Smooth muscle cell of the brain vasculature (primary cell): ENCODE data around the gene ZNF491.
"Not testable (repeated sequence)": the region's sequence is repeated elsewhere in the genome, so short reads cannot be mapped to it uniquely, and the experiment has no call there.

Source experiments
- DNase-seq: peaks from one replicate; pipeline ENCODE4 v3.0.0-alpha.2; 2012; ENCODE audit warnings: low read depth, low spot score

The ZNF491 gene

DNA sequence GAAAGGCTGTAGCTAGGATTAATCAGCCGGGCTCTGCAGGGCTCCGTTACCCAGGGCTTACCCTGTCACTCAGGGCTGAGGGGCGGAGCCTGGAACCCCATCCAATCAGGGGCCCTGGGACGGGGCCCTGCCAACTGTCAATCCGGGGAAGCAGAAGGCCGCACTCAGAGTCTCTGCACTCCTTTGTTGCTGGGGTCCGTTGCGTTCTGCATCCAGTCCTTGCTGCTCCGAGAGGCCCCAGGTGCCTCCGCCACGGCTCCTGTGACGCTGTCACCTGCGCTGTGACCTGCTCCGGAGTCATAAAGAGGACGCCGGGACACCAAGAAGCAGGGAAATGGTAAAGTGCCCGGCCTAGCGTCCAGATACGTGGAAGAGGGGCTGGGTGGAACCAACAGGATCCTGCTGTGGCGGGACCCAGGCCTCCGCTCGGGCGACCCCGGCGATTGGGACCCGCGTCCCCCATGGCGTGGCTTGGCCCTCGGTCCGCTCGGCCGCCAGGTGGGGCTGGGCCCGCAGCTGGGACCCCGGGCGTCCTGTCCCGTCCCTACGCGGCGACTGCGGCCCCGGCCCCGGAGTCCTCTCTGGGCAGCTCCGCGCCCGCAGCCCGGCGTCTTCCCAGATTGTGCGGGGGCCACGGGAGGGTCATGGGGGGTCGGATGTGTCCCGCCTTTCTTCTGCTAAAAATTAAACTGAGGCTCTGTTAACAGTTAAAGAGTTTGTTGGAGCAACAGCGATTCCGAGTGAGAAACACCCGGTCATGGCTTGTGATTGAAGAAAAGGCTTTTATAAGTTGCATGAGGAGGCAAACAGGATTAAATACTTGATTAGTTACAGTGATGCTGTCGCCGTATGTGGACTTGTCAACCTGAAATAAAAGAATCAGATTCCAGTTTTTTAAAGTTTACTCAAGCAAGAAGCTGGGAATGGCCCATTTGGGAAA lies at the start of gene ZNF491:
Gene ZNF491 (plus strand): TSS at position 133 of the 940 bp plus-strand sequence. CDS start 7,431 bp downstream, outside the sequence.
- DNase-seq: peak; percentile 72

DNA sequence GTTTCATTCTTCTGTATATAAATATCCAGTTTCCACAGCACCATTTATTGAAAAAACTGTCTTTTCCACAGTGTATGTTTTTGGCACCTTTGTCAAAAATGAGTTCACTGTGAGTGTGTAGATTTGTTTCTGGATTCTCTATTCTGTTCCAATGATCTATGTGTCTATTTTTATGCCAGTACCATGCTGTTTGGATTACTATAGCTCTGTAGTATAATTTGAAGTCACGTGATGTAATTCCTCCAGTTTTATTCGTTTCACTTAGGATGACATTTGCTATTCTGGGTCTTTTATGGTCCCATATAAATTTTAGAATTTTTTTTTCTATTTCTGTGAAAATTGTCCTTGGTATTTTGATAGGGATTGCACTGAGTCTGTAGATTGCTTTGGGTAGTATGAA lies 48.6 kb upstream of the ZNF491 start:
- no peak for DNase-seq

DNA sequence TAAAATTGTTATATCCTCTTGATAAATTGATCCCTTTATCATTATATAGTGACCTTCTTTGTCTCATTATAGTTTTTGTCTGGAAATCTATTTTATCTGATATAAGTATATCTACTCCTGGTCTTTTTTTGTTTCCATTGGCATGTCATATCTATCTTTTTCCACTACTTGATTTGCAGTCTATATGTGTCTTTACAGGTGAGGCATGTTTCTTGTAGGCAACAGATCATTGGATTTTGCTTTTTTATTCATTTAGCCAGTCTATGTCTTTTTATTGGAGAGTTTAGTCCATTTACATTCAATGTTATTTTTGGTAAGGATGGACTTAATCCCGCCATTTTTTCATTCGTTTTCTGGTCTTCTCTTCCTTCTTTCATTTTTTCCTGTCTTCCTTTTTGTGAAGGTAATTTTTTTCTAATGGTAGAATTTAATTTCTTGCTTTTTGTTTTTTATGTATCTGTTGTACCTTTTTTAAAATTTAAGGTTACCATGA lies 46.0 kb upstream of the ZNF491 start:
- DNase-seq: no peak

DNA sequence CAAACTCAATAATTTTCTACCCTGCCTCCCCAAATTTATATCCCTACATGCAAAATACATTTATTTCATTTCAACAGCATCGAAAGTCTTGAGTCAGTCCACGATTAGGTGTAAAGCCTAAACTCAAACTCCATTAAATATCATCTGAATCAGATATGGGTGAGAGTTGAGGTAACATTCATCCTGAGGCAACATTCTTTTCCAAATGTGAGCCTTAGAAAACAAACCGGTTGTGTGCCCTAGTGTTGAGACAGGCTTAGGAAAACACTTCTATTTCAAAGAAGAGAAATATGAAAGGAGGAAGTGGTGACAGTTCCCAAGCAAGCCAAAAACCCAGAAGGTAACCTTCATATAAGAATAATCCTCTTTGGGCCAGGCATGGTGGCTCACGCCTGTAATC lies 43.7 kb upstream of the ZNF491 start:
- no peak for DNase-seq

DNA sequence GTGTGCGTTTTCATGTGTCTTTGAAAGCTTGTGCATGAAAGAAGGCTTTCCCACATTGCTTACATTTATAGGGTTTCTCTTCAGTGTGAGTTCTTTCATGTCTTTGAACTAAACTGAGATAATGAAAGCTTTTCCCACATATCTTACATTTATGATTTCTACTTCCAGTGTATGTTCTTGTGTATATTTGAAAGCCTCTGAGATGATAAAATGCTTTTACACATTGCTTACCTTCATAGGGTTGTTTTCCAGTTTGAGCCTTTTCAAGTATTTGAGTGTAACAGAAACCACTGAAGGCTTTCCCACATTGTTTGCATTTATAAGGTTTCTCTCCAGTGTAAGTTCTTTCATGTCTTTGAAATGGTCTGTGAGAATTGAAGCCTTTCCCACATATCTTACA lies 41.4 kb upstream of the ZNF491 start:
- no peak for DNase-seq

DNA sequence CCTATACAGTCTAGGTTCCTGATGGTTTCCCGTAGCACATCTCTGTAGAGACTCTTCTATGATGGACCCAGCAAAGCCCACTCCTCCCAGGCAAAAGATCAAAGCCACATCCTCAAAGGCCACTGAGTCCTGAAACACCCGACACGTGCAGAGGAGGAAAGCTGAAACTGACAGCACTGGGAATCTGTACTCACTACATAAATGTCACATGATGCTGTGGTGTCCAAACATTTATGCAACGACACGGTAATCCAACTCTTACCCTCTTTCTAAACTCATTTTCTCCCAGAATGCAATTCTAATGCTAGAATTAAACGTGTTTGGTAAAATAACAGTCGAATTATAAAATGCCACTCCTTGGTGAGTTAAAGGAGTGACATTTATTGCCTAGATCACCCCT lies 38.5 kb upstream of the ZNF491 start:
- no peak for DNase-seq

DNA sequence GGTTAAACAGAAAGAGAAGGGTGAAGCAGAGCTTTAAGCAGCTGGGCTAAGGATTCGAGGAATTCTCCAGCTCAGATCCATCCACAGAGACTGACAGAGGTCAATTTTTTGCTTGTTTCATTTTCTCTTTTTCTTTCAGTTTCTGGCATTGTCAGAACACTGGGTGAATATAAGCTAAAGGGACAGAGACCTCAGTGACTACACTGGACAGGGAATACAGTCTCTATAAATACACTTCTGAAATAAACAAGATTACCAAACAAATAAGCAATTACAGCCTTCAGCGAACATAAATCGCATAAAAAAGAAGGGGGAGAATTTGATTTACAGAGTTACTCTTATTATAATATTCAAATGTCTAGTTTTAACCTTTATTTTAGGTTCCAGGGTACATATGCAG lies 35.2 kb upstream of the ZNF491 start:
- DNase-seq: no peak

DNA sequence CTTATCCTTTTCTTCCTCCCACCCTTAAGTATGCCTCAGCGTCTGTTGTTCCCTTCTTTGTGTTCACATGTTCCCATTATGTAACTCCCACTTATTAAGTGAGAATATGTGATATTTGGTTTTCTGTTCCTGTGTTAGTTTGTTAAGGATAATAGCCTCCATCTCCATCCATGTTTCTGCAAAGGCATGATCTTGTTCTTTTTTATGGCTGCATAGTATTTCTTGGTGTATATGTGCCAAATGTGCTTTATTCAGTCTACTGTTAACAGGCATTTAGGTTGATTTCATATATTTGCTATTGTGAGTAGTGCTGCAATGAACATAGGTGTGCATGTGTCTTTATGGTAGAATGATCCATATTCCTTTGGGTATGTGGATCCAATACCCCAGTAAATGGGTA lies 34.7 kb upstream of the ZNF491 start:
- DNase-seq: no peak

DNA sequence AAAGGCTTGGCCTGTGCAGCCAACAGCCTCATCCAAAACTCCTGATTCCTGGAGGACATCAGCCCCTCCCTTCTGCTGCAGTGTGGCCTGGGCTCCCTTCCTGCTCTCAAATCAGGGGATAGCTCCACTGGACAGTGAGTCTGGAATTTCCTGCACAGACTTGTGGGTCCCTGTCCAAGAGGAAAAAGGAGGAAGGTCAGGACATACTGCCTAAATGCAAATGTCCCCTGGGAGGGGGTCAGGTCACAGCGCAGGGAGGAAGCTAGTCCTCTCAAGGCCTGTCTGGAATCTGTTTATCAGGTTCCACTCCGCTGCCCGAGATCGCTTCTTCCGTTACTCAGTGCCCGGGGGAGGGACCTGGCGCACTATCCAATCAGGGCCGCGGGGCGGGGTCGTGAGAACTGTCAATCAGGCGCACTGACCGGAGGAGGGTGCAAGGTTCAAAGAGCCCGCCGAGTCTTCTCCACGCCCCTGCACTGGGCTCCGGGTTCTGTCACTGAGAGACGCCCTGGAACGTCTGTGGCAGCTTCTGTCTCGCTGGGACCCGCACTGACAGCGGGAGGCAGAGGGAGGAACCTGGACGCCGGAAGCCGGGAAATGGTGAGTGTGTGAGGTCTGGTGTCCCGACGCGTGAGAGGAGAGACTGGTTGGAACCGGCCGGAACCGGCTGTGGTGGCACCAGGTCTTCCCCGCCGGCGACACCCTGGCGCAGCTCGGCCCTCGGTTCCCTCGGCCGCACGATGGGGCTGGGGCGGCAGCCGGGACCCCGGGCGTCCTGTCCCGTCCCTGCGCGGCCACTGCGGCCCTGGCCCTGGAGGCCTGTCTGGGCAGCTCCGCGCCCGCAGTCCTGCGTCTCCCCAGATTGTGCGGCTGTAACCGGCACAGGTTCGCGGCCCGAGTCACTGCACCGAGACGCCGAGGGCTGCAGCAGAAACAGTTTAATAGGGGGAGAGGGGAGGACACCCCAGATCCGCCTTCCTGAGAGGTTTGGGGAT lies 31.4 kb upstream of the ZNF491 start, which contains the start of gene ZNF441:
Gene ZNF441 (plus strand): TSS at position 404 of the 995 bp plus-strand sequence. CDS start 194 bp downstream, at position 598.
- DNase-seq: peak; percentile 72

DNA sequence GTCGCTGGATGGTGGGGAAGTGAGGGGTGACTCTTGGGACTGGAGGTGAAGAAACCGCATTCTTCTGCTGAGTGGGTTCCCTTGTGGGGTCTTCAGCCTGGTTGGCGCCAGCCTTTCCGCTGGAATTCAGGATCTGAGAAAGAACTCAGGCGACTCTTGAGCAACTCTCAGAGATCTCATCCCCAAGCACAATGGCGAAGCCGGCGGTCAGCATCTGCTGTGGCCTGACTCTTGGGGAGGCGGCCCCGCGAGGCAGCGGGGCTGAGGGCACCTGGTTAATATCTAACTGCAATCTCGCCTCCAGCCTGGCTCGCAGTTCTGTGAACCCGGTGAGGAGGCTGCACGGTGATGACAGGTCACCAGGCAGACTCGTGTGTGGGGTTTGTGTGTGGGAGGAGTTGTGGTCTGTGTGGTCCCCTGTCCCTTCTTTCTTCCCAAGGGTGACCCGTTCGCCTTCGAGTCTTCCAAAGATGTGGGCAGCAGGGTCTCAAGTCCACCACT lies 30.6 kb upstream of the ZNF491 start:
- no peak for DNase-seq

DNA sequence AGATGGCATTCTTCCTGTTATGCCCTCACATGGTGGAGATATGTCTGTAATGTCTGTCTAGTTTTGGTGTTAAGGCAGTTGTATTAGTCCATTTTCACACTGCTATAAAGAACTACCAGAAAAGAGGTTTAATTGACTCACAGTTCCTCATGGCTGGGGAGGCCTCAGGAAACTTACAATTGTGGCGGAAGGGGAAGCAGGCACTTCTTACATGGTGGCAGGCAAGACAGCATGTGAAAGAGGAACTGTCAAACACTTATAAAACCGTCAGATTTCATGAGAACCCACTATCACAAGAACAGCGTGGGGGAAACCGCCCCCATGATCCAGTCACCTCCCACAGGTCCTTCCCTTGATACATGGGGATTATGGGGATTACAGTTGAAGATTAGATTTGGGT lies 28.3 kb upstream of the ZNF491 start:
- DNase-seq: no peak

DNA sequence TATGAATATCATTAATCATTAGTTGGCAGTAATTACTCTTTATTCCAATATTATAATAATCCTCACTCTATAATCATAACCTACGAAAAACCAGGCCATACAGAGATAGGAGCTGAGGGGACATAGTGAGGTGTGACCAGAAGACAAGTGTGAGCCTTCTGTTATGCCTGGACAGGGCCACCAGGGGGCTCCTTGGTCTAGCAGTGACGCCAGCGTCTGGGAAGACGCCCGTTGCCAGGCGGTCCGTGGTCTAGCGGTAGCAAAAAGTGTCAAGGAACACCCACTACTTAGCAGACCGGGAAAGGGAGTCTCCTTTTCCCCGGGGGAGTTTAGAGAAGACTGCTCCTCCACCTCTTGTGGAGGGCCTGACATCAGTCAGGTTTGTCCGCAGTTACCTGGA lies 26.8 kb upstream of the ZNF491 start:
- DNase-seq: not testable (repeated sequence)

DNA sequence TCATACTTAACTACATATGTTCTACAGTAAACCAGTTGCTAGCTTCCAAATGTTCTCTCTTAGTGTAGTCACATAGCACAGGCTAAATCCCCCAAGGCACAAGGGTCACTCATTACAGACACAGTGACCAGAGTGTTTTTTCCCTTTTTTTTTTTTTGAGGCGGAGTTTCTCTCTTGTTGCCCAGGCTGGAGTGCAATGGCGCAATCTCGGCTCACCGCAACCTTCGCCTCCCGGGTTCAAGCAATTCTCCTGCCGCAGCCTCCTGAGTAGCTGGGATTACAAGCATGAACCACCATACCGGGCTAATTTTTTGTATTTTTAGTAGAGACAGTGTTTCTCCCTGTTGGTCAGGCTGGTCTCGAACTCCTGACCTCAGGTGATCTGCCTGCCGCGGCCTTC lies 21.7 kb upstream of the ZNF491 start:
- DNase-seq: not testable (repeated sequence)

DNA sequence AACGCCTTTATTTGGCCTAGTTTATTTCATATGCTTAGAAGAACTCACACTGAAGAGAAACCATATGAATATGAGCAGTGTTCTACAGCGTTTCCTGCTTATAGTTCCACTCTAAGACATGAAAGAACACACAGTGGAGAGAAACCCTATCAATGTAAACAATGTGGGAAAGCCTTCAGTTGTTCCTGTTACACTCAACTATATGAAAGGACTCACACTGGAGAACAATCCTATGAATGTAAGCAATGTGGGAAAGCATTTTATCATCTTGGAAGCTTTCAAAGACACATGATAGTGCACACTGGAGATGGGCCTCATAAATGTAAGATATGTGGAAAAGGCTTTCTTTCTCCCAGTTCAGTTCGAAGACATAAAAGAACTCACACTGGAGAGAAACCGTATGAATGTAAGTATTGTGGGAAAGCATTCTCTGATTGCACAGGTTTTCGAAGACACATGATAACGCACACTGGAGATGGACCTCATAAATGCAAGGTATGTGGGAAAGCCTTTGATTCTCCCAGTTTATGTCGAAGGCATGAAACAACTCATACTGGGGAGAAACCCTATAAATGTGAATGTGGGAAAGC lies 17.8 kb upstream of the ZNF491 start:
- DNase-seq: no peak

DNA sequence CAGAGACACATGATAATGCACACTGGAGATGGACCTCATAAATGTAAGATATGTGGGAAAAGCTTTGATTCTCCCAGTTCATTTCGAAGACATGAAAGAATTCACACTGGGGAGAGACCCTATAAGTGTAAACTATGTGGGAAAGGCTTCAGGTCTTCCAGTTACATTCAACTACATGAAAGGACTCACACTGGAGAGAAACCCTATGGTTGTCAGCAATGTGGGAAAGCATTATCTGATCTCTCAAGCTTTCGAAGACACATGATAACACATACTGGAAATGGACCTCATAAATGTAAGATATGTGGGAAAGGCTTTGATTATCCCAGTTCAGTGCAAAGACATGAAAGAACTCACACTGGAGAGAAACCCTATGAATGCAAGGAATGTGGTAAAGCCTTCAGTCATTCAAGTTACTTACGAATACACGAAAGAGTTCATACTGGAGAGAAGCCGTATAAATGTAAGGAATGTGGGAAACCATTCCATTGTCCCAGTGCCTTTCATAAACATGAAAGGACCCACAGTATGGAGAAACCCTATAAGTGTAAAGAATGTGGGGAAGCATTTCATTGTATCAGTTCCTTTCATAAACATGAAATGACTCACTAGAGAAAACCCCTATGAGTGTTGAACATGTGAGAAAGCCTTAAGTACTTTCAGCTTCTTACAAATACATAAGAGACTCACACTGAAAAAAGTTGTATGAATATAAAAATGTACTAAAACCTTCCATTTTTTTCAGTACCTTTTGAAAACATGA lies 16.8 kb upstream of the ZNF491 start:
- DNase-seq: no peak

DNA sequence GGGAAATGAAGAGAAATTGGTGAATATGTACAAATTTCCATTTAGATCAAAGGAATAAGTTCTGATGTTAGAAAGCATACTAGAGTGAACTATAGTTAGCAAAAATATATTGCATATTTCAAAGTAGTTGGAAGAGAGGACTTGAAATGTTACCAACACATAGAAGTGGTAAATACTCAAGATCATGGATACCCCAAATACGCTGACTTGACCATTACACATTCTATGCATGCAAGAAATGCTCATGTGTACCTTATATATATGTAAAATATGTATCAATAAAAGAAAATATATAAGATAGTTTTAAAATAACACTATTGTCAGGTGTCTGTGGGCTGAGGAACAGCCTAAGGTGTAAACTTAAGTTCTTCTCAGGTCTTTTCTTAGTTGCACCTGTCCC lies 14.6 kb upstream of the ZNF491 start:
- DNase-seq: no peak

DNA sequence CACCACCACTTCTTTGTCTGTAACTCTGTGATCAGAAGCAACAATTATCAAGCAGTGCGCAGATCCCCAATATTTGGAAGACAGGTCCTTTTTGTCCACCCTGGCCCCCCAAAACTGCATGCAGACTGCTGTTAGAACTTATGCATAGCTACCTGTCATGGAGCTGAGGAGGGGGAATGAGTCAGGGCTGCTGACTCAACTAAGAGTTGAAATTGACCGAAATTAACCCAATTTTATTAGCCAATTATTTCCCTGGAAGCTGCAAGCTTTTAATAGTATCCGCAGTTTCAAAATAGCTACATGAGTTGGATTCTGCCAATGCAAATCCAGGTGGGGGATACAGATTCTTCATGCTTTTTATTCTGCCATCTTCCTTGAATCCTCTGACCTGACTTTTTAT lies 14.0 kb upstream of the ZNF491 start:
- no peak for DNase-seq

DNA sequence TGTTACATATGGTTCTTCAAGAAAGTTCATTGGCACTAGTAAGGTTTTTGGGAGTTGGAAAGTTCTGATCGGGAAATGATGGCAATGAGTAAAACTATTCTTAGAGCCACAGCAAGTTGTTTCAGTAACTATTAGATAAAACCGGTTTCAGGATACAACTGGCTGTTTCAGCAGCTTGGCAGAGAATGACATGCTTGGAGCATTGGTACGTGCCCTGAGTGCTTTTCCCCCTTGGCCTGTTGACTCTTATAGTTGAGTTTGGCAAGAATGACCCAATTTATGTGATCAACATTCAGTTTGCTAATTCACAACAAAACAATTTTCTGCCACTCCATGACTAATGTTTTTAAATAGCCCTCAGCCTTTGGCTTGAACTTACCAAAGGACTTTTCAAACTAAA lies 10.8 kb upstream of the ZNF491 start:
- DNase-seq: no peak

DNA sequence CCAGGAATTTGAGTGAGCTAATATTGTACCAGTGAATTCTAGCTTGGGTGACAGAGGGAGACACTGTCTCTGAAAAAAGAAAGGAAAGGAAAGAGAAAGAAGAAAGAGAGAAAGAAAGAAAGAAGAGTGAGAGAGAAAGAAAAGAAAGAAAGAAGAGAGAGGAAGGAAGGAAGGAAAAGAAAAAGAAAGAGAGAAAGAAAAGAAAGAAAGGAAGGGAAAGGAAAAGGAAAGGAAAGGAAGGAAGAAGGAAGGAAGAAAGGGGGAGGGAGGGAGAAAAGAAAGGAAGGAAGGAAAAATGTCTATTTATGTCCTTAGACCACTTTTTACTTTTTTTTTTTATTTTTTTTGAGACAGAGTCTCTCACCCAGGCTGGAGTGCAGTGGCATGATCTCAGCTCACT lies 5.4 kb upstream of the ZNF491 start:
- no peak for DNase-seq

DNA sequence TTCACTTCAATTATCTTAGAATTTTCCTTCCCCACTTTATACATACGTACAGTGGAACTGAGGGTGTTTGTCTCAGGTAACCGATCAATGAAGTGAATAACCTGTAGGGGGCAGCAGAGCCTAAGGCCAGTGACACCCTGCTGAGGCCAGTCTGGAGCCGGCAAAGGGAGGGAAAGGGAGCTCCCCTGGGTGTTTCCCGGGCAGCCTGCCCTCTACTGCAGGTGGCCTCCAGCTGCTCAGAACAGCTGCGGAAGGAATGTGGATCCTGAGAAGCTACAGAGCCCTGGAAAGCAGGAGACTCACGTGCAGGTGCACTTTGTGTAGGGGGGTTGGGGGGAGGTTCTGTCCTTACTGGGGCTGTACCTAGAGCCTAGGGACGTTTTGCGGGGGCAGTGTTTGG lies 832 bp upstream of the ZNF491 start:
- DNase-seq: no peak
